Ammon's horn (tissue), 1 donor: ENCODE data around the gene TGFBR2.
"Not testable (repeated sequence)": the region's sequence is repeated elsewhere in the genome, so short reads cannot be mapped to it uniquely, and the experiment has no call there.

Experiments
- DNase-seq: peaks from one replicate; pipeline ENCODE4 v3.0.0-alpha.2; 2016; ENCODE audit warnings: low spot score

Gene TGFBR2

DNA sequence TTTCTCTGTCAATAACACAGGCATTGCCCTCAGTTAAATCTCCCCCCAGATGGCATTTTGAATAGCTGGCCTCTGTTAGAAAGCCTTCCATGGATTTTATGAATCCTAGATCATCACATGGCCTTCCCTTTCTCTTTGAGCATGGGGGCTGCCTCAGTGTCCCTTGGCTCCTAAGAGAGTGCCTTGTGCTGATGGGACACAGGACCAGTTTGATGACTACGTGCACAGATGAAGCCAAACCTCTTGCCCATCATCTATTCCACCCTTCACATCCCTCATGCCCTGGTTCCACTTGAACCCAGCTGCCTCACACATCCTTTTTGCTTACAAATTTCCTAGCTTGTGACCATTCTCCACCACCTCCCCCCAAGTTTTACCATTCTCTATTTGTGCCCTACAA, 12.9 kb downstream of the TGFBR2 start:
- DNase-seq, result no peak

DNA sequence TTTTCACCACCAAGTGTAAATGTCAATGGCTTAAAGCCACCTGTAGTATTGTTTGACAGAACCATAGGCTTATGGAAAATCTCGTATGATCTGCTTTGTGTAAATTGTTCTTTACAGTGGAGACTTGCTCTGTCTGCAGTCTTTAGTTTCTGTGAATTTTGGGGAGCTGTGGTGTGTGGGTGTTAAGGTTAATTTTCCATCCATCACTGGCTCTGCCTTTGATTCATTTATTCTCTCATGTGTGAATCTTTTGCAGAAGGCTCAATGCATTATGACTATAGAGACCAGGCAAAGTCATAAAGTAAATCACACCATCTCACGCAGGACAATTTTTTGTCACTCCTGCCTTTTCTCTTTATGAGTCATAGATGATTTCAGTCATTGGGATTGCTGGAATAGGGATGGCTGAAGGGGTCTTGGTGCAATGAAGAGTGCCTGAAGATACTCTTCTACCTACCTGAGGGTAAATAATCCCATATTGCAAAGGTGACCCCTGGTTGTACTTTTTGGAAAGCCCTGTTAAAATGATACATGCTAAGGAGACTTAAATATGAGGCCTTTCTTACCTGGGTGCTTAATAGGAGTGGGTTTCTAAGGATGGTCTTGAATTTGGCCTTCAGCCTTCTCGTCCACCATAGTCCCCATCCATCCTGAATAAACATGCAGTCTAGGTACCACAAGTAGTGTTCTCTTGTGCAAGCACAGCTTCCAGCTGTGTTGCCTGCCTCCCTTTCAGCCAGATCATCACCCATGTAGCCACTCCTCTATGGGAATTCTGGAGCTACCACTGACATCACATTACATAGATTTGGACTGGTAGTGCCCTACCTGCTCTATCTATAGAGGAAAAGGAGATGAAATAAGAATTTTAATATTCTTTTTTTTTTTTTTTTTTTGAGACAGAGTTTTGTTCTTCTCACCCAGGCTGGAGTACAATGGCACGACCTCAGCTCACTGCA, 14.3 kb downstream of the TGFBR2 start:
- DNase-seq, result no peak

DNA sequence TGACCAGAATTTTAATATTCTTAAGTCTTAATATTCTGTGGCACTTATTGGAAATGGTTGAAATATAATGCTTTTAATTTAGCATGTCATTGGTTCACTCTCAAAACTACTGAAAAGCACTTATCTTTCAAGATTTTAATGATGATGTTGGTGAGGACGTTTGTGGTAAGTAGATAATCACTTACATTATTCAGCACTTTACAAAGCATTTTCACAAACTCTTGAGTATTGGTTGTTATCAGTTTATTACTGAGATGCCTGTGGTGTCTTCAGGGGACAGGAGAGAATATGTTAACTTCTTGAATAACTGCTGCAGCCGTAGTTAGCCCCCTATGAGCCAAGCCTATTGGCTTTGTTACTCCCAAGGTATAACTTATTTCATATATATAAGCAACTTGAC, 15.2 kb downstream of the TGFBR2 start:
- no peak for DNase-seq

GRCh38 chr3:30622047-30622545, 15.7 kb downstream of the TGFBR2 start:
- no peak for DNase-seq

DNA sequence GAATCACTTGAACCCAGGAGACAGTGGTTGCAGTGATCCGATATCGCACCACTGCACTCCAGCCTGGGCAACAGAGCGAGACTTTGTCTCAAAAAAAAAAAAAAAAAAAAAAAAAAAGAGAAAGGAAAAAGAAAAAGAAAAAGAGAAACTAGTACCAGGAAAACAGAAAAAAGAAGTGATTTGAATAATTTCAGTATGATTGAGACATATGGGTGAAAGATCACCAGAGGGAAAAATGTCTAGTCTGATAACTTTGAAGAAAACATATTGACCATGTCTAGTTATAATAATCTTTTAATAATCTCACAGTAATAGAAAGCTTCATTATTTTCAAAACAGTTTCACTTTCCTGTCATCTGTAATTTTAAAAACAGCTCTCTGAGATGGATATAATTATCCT, 16.4 kb downstream of the TGFBR2 start:
- DNase-seq, result no peak

GRCh38 chr3:30623351-30623750, 16.9 kb downstream of the TGFBR2 start:
- no peak for DNase-seq

- DNase-seq, result not testable (repeated sequence)
These were observed 18.1 kb downstream of the TGFBR2 start for GRCh38 chr3:30624480-30624879.

- no peak for DNase-seq
These were observed 19.4 kb downstream of the TGFBR2 start for GRCh38 chr3:30625541-30626438.

GRCh38 chr3:30626443-30627180, 20.2 kb downstream of the TGFBR2 start:
- DNase-seq, result no peak

GRCh38 chr3:30628205-30628900, 22.0 kb downstream of the TGFBR2 start:
- DNase-seq, result no peak

DNA sequence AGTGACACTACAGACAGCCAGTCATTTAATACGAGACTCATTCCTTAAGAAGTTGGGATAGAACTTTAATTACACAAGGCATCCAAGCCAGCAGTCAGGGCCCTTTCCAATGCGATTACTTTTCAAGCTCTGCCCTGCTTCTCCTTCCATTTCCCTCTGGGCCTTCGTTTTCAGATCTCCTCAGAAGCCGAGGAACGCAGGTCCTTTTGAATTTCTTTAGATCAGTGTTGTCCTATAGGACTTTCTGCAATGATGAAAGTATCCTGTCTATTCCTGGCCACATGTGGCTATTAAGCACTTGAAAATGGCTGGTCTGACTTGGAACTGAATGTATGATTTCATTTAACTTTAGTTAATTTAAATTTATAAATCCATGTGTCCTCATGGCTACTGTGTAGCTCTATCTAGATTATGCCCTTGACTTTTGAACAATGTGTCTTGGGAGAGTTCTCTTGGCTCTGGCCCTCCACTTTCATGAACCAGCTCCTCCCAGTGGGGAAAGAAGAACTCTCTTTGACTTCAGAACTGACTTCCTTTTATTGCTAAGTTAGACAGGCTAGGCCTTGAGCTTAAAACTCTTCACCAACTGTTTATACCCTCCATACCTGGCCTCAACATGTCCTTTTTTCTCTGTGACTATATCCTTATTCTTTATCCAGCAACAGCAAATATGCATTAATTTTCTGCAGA, 22.6 kb downstream of the TGFBR2 start:
- DNase-seq, result peak; percentile 58

GRCh38 chr3:30629746-30630145, 23.3 kb downstream of the TGFBR2 start:
- DNase-seq, result no peak

DNA sequence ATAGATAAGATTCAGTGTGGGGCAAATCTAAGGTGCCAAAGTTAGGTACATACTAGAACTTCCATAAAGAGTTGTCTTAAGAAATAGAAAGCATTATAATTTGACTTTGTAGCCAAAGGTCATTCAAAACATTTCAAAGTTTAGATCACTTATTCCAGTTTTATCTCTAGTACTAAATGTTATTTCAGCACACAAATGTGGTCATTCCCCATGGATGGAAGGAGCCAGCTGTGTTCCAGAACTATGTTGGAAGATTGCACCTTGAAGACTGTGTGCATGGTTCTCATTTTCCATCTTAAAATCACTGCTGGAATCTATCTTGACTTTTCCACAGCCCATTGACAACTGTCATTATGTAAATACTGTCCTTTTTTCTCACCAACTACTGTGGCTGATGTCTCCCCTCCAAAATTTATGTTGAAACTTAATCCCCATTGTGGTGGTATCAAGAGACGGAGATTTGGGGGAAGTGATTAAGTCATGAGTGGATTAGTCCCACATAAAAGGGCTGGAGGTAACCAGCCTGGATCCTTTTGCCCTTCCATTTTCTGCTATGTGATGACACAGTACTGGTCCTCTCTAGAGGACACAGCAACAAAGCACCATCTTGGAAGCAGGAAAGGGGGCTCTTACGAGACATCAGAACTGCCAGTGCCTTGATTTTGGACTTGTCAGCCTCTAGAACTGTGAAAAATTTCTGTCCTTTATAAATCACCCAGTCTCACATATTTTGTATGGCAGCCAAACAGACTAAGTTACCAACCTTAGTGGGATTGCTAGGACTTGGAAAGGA, 24.0 kb downstream of the TGFBR2 start:
- DNase-seq, result no peak

- no peak for DNase-seq
These were observed 25.0 kb downstream of the TGFBR2 start for GRCh38 chr3:30631243-30631904.

- no peak for DNase-seq
These were observed 25.7 kb downstream of the TGFBR2 start for GRCh38 chr3:30632065-30632464.

- no peak for DNase-seq
These were observed 26.1 kb downstream of the TGFBR2 start for GRCh38 chr3:30632521-30632920.

GRCh38 chr3:30633718-30634117, 27.3 kb downstream of the TGFBR2 start:
- no peak for DNase-seq

- no peak for DNase-seq
These were observed 28.6 kb downstream of the TGFBR2 start for GRCh38 chr3:30634761-30635735.
